HG03521 (cell line): ENCODE data around the gene ASPSCR1.

Experiments used
- ATAC-seq: cut with Tn5 transposase; IDR thresholded peaks from one replicate; pipeline ENCODE4 v1.9.1; 2021; ENCODE audit warnings: mild to moderate bottlenecking, moderate library complexity; ENCODE audit not compliant: unreplicated experiment

ASPSCR1 gene

DNA sequence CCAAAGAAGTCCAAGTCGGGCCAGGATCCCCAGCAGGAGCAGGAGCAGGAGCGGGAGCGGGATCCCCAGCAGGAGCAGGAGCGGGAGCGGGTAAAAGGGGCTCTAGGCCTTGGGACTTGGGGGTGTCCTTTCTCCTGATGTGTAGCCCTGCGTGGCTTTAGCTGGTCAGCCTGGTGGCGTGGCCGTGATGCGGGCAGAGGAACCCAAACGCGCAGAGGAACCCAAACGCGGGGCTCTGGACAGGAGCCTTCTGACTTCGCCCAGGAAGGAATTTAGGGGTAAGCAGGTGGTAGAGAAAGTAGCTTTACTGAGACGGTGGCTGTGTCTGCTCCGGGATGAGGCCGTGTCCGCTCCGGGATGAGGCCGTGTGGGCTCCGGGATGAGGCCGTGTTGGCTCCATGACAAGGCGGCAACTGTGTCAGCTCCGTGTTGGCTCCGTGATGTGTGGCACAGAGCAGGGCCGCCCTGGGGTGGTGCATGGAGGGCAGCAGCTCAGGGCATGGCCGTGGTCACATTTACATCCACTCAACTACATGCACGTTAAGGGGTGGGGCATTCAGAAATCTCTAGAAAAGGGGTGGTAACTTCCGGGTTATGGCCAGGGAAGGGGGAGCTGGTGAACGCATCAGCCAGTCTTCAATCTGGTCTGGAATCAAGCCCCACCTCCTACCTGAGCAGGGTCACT, 19.5 kb downstream of the ASPSCR1 start:
- ATAC-seq = no peak

DNA sequence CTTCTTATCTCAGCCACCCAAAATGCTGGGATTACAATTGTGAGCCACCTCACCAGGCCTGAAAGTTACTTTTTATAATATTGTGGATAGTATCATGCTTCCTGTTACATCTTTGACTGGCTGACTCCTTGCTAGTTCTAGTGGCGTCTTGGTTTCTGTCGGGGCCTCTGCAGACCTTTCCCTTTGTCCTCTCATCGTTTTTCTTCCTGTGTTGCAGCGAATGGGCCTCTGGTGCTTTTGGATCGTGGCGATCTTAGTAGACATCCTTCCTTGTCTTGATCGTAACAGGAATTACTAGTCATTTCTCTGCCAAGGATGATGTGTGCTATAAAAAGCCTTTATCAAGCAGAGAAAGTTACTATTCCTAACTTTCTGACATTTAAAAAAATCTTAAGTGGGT, 20.8 kb downstream of the ASPSCR1 start:
- ATAC-seq = no peak

DNA sequence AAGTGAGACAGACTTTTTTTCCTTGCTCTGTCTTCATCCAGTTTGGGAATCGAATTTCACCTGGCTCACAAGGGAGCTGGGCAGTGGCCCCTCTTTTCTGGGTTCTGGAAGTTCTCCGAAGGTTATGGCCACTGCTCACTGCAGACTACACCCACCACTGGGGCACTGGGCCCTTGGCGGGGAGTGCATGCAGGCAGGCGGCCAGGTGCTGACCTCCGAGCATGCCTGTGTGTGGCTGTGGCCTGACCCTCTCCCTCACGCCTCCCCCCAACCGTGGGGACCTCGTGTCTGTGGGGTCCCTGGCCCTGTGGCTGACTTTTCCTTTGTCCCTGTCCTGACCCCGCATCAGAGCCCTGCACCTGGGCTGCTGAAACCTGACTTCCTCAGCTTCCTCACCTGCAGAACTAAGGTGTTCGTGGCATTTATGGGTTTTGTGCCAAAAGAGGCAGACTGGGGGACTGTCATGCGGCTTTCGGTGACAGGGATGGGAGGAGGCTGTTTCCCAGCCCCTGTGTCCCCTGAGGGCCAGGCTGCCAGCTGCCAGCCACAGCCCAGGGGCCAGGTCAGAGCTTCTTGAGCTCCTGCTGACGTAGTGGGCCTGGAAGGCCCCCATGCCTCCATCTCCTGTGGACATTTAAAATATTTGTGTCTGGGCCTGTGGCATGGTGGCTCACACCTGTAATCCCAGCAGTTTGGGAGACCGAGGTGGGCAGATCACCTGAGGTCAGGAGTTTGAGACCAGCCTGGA, 21.4 kb downstream of the ASPSCR1 start:
- ATAC-seq = no peak

DNA sequence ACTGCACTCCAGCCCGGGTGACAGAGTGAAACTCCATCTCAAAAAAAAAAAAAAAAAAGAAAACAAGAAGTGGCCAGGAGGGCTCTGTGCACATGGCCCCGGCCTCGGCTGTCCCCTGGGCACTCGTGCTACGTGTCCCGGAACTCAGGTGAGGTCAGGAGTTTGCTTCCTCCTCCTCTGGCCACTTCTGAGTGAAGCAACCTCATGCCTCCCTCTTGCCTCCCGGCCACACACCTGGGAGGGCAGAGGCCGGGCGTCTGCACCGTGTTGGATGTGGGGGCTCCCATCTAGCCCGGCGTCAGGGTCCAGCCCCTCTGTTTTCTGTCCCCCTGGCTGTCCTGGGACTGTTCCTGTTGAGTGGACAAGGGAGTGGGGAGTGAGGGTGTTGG, 22.2 kb downstream of the ASPSCR1 start:
- no peak for ATAC-seq

DNA sequence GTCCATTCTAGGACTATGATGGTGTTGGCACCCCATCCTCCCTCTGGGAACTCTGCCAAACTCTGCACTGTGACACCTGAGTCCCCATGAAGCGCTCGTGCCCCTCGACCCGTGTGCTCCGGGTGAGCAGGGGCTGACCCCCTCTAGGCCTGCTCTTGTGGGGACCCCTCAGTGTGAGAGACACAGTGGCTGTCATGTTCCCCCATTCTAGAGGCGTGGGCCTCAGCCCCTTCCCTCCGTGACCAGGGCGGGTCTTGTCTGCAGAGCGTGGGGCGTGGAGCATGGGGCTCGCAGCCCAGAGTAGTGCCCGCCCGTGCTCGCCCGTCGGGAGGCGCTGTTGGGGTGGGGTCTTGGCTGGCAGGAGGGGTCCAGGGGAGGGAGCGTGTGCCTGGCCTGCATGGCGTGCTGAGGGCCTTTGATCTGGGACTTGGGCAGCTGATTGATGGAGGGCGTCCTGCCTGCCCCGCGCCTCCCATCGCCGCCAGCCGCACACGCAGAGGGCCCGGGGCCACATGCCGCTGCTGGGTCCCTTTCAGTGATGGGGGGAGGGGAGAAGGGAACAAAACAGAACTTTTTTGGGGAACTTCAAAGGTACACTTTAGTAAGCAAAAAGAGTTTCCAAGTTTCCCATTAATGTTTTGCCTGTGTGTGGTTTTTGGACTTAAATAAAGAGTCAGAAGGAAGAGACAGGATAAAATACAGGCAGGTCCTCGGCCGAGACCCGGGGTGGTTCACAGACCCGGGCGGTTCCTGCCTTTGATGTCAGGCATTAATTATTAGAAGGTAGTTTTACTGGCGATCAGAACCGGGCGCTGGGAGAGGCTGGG, 22.8 kb downstream of the ASPSCR1 start:
- ATAC-seq = no peak

DNA sequence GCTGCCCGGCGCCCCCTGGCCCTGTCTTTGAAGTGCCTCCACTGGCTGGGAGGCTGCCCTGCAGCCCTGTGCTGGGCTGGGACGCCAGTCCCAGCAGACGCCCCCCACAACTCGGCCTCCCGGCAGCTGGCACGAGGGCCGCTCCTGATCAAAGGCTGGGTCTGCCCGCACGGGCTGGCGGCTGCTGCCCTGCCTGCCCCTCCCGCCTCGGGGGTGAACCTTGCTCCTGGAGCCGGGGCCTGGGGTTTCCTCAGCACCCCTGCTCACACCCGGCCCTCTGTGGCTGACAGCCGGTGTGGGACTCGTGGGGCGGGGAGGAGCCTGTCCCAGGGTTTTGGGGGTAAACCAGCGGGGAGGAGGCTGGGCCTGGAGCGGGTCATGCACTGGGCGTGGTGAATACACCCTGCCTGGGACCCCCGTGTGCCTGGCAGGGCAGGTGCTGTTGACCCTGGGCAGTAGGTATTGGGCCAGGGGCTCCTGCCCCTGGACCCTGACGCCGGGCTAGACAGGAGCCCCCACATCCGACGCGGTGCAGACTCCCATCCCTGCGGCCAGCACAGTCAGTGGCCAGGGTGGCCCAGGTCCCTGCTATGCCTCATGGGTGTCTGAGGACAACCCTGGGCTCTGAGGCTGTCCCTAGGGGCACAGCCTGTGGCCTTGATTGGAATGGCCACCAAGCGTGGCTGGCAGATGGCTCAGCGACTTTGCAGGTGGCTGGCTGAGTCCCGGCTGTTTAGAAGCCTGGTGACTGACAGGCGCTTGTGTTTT, 23.6 kb downstream of the ASPSCR1 start:
- ATAC-seq = no peak

DNA sequence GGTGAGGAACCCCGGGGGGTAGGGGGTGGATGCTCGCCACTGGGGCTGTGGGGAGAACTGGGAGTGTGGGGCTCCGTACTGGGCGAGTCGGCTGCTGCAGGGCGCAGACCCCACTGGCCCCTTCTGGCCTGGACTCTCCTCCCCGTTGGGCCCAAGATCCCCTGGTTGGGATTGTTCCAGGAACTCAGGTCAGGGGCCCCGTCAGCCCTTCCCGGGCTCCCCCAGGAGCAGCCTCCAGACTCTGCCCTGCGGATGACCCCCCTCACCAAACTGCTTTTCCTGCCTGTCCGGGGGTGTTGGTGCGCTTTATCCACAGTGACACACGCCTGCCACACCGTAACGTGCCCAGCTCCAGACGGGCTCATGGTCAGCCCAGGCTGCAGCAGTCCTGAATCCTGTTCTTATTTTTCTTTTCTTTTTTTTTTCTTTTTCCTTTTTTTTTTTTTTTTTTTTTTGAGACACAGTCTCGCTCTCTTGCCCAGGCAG, 24.2 kb downstream of the ASPSCR1 start:
- no peak for ATAC-seq

DNA sequence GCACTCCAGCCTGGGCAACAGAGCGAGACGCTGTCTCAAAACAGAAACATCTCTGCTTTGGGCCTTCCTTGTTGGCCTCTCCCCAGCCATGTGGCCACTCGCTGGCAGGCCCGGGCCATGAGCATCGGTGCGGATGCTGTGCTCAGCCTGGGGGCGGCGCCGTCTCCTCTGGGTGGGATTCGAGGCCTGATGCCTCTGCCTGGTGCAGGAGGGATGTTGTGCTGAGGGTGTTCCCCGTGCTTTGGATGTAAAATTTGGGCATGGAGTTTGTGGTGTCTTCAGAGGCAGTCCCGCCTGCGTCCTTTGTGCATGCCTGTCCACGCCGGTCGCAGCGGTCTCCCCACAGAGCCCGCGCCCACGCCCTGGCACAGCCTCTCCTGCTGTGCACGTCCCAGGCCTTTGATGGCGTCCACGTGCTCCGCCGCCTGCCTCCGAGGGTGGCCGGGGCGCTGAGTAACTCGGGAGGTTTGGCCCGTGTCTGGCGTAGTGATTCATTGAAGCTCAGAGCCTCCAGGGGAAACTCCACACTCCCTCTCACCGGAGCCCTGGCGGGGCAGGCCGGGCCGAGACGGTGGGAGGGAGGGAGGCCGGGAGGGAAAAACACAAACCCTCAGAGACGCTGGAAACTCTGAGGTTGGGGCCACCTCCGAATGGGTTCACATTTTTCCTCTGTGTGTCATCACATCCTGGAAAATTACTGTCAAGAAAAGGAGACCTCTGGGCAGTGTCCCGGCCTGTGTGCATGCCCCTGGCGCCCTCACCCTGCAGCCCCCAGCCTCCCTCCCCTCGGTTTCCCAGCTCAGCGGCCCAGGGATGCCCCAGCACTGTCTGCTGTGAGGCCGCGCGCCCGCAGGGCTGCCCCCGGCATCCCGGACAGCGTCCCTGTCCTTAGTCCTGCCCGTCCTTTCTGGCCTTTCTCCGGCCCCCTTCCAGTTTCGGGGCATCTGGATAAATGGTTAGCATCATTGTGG, 26.3 kb downstream of the ASPSCR1 start:
- ATAC-seq = no peak

DNA sequence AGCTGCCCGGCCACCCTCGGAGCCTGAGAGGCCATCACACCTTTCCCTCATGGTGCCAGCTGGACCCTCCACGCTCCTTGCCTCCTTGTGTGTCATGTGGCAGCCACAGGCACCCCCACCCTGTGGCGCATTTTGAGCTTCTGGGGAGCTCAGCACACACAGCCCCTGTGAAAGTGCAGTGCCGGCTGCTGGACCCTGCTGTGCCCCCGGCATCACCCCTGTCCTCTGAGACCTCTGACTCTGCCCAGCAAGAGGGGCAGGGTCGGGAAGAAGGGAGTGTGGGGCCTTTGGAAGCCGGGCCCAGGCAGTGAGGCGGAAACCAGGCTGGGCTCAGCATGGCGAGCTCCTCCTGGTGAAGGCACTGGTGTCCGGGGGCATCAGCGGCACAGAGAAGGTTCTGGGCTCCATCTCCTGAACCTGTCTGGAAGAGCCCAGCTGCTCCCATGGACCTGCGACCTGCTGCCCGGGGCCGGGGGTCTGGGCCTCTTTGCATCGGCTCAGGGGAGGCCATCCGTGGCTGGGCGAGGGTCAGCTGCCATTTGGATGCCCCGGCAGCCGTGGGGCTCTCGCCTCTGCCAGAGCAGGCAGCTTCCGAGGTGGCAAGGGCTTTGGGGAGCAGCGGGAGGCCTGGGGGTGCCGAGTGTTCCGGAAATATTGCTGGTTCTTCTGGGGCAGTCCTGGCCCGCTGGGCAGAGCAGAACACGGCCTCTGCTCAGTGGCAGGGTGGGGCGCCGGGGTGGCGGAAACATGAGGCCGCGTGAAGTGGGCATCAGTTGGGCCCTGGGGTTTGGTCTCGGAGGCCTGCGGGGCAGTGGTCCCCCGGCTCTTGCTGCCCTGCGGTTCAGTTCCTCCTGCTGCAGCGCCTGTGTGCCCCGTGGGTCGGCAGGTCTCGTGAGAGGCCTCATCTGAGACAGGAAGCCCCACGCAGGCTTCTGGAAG, 27.4 kb downstream of the ASPSCR1 start:
- ATAC-seq = no peak

DNA sequence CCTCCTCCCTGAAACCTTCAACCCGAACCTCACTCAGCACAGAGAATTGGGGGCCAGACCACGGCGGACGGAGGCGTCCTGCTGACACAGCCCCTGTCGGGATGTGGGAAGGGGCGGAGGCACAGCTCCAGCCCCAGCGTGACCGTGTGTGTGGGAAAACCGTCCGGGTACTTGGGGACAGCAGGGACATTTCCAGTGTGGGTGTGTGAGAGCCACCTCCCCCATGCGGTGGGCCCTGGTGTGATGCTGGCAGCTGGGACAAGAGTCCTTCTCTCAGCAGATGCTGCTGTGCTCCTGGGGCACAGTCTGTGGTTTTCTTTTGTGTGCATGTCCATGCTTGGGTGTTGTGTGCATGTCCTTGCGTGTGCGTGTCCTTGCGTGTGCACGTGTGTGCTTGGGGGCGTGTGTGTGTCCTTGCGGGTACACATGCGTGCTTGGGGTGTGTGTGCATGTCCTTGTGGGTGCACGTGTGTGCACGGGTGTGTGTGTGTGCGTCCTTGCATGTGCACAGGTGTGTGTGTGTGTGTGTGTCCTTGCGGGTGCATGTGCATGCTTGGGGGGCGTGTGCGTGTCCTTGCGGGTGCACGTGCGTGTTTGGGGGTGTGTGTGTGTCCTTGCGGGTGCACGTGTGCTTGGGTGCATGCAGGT, 28.4 kb downstream of the ASPSCR1 start:
- ATAC-seq = no peak

DNA sequence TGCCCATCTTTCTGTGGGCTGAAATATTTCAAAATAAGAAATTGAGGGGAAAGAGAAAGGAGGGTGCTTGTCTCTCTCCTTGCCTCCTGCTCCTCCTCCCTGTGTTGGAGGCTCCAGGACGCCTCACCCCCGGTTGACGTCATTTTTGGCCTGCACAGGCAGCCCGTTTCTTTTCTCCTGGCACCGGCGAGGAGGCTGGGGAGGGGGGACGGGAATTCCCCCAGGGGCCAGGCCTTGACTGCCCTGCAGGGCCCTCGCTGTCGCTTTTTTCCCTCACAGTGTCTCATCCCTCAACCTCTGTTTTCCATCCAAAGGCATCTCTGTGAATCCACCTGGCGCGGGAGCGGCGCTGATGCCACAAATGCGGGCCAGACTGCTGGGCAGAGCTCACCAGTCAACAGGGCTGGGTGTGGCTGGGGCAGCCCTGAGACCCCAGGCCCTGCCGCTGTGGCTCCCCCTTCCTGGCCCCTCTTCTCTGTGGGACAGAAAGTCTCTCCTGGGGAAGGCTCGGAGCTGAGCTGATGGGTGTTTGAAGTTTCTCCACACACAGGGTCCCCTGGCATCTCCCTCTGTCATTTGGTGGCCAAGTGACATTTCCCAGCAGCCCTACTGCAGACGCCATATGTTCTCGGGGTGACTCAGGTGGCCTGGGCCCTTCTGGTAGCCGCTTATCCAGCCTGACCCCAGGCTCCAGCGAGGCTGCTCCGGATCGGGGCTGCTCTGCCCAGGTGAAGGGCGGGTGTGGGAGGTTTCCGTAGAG, 29.2 kb downstream of the ASPSCR1 start:
- no peak for ATAC-seq

DNA sequence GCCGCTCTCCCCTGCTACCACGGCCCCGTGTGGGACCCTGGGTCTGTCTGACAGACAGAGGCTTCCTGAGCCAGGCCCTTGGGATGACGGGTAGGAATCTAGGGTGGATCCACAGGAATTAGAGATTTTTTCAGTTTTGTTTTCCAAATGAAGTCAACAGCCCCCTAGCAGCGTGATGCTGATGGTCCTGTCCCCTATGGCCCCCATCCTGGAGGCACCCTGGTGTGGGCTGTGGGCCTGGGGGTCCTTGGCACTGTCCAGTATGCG, 29.7 kb downstream of the ASPSCR1 start:
- ATAC-seq = no peak

DNA sequence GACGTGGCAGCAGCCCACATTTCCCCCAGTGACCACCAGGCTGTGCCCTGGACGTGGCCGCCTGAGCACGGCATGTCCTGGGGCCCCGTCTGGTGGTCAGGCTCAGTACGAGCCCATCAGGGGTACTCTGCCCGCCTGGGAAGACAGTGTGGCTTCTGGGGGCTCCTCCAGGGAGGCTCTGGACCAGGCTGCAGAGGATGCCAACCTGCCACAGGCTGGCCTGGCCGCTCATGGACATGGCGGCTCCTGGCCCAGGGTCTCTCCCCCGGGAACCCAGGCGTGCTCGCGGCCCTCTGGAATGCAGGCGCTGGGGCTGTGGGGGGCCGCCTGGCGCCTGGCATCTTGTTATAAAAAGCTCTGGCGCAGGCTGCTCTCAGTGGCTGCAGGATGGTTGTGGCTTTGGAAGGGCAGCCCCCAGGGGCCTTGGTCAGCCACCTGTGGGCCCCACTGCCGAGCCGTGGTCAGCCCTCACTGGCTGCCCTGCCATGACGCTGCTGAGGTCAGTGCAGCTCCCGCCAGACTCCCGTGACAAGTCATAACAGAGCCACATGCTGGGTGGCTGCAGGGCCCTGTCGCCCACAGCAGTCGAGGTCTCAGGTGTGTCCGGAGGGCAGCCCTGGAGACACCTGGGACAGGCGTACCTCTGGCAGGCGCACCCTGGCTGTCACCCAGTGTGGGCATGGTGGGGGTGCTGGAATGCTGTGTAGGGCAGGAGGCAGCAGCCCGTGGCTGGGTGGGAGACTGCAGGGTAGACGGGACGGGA, 30.2 kb downstream of the ASPSCR1 start:
- ATAC-seq = no peak

DNA sequence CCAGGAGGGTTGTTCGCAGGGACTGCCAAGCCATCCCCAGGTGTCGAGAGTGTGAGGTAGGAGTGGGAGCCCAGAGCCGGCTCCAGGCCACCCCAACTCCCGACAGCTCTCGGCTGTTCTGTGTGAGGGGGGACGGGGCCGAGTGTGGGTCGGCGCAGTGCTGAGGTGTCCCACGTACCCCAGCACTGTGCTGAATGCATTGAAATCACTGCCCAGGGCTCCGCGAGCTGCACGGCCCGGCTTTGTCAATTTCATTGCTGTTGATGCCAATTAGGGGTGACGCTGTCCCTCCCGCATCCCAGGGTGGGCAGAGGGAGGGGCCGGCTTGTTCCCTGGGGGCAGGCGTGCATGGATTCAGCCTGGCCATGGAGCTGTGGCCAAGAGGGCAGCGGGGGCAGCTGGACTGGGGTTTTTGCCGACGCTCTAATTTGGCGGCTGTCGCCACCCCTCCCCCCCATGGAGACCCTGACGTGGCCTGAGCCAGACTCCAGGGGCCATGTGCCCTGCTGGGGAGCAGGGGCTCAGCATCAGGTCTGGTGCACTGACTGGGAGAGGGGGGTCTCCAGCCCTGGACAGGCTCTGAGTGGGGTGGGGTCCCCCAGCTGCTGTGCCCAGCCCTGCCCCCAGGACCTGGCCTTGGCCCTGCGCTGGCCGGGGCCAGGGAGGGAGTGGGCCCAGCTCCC, 31.0 kb downstream of the ASPSCR1 start:
- ATAC-seq = no peak

DNA sequence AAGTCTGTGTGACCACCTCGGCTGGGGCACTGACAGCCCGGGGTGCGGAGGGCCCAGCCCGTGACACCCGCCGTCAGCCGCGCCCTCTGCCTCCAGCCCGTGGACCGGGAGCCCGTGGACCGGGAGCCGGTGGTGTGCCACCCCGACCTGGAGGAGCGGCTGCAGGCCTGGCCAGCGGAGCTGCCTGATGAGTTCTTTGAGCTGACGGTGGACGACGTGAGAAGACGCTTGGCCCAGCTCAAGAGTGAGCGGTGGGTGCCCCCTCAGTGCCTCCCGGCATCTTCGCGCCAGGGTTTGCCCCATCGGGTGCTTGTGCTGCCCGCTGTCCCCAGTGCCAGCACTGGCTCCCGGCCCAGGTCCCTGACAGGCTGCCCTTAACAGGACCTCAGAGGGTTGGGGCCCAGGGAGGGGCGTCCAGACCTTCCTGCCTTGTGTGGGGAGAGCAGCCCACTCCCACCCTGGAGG, 31.5 kb downstream of the ASPSCR1 start:
- no peak for ATAC-seq

DNA sequence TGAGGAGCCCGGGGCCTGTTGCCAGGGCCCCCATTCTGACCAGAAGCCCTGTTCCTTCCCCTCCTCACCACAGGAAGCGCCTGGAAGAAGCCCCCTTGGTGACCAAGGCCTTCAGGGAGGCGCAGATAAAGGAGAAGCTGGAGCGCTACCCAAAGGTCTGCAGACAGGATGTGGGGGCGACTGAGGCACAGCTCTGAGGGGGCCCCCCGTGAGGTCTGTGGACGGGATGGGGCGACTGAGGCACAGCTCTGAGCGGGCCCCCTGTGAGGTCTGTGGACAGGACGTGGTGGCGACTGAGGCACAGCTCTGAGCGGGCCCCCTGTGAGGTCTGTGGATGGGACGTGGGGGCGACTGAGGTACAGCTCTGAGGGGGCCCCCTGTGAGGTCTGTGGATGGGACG, 32.0 kb downstream of the ASPSCR1 start:
- no peak for ATAC-seq
